ENCODE data around the gene MAGI1. TPM values are rescaled to one million over a fixed set of nuclear protein-coding genes. Genes with fewer than 3 reads are reported as not detected.

Gene MAGI1
- total RNA-seq, 1 experiment from 2014 or later, result 38.6 TPM

DNA sequence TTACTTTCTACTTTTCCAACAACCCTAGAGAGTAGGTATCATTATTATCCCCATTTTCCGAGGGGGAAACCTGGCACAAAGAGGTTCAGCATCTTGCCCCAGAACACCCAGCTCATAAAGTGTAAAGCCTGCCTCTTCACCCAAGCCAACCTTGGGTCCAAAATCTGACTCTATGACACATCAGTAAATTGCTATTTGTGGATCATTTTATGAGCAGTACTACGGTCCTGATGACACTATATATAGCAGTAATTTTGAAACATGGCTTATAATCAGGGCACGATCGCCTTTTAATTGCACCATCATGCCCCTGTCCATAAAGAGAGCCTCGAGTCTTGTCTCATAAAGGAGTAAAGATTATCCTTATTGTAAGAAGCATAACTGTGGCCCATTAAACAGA is 9.7 kb downstream of the MAGI1 start:
- no TSS peak for BruUV-seq (replicated peaks)
- no peak for DNase-seq (ENCODE audit: low read depth, low spot score)
- ChIA-PET RAD21 (ENCODE audit: low non-redundant PET in 1 of 2, low total read pairs in 2 of 2, uncharacterized antibody in 2 of 2, unreplicated experiment in 2 of 2) (no interaction called here), CTCF (no interaction called here), POLR2A (no interaction called here)
- Histone ChIP-seq H3K9me2 (ENCODE audit: insufficient read depth) (no peaks in the 10 kb centered on the region), H3K9me3 (ENCODE audit: control insufficient read depth in 1 of 2, insufficient read depth in 1 of 2, low read depth in 1 of 2, low read length in 2 of 2) (no peaks in the 10 kb centered on the region), H4K20me1 (ENCODE audit: insufficient read depth) (no peaks in the 10 kb centered on the region), H3K36me3 (ENCODE audit: control insufficient read depth in 1 of 2, insufficient read depth in 2 of 2, low read length in 2 of 2) (no peaks in the 10 kb centered on the region), H3K4me3 (replicated peaks in 1 of 2; ENCODE audit: low read depth in 1 of 2, low read length in 2 of 2) (no peak overlapping the region), H3K4me2 (ENCODE audit: low read length) (no peak overlapping the region), H3K79me2 (ENCODE audit: insufficient read depth, low read length) (peaks cover 76% of the 10 kb centered on the region), H3K27me3 (ENCODE audit: insufficient read depth, low read length) (no peaks in the 10 kb centered on the region), H3K4me1 (ENCODE audit: control insufficient read depth in 1 of 2, insufficient read depth in 2 of 2, low read length in 2 of 2) (peaks cover 6 to 20% of the 10 kb centered on the region in 2 experiments; a peak in 3 of 4 replicates), H3K9ac (ENCODE audit: low read length) (no peak overlapping the region), H2AFZ (ENCODE audit: low read depth, low read length, poor library complexity, severe bottlenecking) (no peak overlapping the region), H3K27ac (ENCODE audit: low read depth, low read length) (no peak overlapping the region)
- intact Hi-C loops (cut with micrococcal nuclease), result no loop called here
- TF ChIP-seq EZH2phosphoT487 (IDR thresholded peaks at IDR 0.05; ENCODE audit: borderline replicate concordance), result no peak
- TF ChIP-seq, protein P1, sequence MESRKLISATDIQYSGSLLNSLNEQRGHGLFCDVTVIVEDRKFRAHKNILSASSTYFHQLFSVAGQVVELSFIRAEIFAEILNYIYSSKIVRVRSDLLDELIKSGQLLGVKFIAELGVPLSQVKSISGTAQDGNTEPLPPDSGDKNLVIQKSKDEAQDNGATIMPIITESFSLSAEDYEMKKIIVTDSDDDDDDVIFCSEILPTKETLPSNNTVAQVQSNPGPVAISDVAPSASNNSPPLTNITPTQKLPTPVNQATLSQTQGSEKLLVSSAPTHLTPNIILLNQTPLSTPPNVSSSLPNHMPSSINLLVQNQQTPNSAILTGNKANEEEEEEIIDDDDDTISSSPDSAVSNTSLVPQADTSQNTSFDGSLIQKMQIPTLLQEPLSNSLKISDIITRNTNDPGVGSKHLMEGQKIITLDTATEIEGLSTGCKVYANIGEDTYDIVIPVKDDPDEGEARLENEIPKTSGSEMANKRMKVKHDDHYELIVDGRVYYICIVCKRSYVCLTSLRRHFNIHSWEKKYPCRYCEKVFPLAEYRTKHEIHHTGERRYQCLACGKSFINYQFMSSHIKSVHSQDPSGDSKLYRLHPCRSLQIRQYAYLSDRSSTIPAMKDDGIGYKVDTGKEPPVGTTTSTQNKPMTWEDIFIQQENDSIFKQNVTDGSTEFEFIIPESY (IDR thresholded peaks at IDR 0.05; ENCODE audit: extremely low read depth, insufficient replicate concordance, low read length), result no peak
- no peak for TF ChIP-seq POLR2A (IDR thresholded peaks at IDR 0.05; ENCODE audit: borderline replicate concordance, extremely low read depth, insufficient read depth, insufficient read length)
- no peak for TF ChIP-seq TCF7L2 (IDR thresholded peaks at IDR 0.05; ENCODE audit: borderline replicate concordance, extremely low read depth, insufficient read depth, insufficient read length)
- no peak for TF ChIP-seq EZH2 (IDR thresholded peaks at IDR 0.05)
- TF ChIP-seq FOSL1 (IDR thresholded peaks at IDR 0.05; ENCODE audit: low read depth), result no peak
- TF ChIP-seq, protein P2, sequence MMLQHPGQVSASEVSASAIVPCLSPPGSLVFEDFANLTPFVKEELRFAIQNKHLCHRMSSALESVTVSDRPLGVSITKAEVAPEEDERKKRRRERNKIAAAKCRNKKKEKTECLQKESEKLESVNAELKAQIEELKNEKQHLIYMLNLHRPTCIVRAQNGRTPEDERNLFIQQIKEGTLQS (IDR thresholded peaks at IDR 0.05), result no peak
- TF ChIP-seq SP1 (IDR thresholded peaks at IDR 0.05; ENCODE audit: low read depth), result no peak
- TF ChIP-seq JUND (IDR thresholded peaks at IDR 0.05), result no peak
- no peak for TF ChIP-seq SIN3A (IDR thresholded peaks at IDR 0.05; ENCODE audit: low read depth)
- TF ChIP-seq POLR2AphosphoS5 (IDR thresholded peaks at IDR 0.05; ENCODE audit: low read depth, low read length), result no peak
- TF ChIP-seq, protein P3, sequence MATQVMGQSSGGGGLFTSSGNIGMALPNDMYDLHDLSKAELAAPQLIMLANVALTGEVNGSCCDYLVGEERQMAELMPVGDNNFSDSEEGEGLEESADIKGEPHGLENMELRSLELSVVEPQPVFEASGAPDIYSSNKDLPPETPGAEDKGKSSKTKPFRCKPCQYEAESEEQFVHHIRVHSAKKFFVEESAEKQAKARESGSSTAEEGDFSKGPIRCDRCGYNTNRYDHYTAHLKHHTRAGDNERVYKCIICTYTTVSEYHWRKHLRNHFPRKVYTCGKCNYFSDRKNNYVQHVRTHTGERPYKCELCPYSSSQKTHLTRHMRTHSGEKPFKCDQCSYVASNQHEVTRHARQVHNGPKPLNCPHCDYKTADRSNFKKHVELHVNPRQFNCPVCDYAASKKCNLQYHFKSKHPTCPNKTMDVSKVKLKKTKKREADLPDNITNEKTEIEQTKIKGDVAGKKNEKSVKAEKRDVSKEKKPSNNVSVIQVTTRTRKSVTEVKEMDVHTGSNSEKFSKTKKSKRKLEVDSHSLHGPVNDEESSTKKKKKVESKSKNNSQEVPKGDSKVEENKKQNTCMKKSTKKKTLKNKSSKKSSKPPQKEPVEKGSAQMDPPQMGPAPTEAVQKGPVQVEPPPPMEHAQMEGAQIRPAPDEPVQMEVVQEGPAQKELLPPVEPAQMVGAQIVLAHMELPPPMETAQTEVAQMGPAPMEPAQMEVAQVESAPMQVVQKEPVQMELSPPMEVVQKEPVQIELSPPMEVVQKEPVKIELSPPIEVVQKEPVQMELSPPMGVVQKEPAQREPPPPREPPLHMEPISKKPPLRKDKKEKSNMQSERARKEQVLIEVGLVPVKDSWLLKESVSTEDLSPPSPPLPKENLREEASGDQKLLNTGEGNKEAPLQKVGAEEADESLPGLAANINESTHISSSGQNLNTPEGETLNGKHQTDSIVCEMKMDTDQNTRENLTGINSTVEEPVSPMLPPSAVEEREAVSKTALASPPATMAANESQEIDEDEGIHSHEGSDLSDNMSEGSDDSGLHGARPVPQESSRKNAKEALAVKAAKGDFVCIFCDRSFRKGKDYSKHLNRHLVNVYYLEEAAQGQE (IDR thresholded peaks at IDR 0.05; ENCODE audit: low read depth), result no peak
- no peak for ATAC-seq
